Measurements from ENCODE around the gene FBXO41.

Gene FBXO41

GRCh38 chr2:73215254-73215653 is 69.0 kb downstream of the FBXO41 start:
- TF ChIP-seq CTCF (conservative IDR thresholded peaks at IDR 0.05), result no peak
- peak overlapping the region; percentile 78 for H3K27ac ChIP-seq

GRCh38 chr2:73214120-73215035 is 69.9 kb downstream of the FBXO41 start, which contains the start of gene SMYD5:
SMYD5 (plus strand) TSS chr2:73214245; CDS start chr2:73214267, 22 bp downstream.
- TF ChIP-seq CTCF (conservative IDR thresholded peaks at IDR 0.05), result no peak
- peak within 1 kb of the TSS; percentile 78 for H3K27ac ChIP-seq

- peak; percentile 96 for TF ChIP-seq CTCF (conservative IDR thresholded peaks at IDR 0.05)
- no peak overlapping the region for H3K27ac ChIP-seq
Observed at GRCh38 chr2:73212448-73213176, 71.7 kb downstream of the FBXO41 start.

- H3K27ac ChIP-seq, result no peak overlapping the region
- TF ChIP-seq CTCF (conservative IDR thresholded peaks at IDR 0.05), result no peak
Observed at GRCh38 chr2:73212098-73212447, 72.2 kb downstream of the FBXO41 start.

- H3K27ac ChIP-seq, result no peak overlapping the region
- no peak for TF ChIP-seq CTCF (conservative IDR thresholded peaks at IDR 0.05)
Observed at GRCh38 chr2:73210696-73211095, 73.6 kb downstream of the FBXO41 start.

- no peak for TF ChIP-seq CTCF (conservative IDR thresholded peaks at IDR 0.05)
- H3K27ac ChIP-seq, result no peak overlapping the region
Observed at GRCh38 chr2:73210019-73210418, 74.3 kb downstream of the FBXO41 start.

- TF ChIP-seq CTCF (conservative IDR thresholded peaks at IDR 0.05), result no peak
- no peak overlapping the region for H3K27ac ChIP-seq
Observed at GRCh38 chr2:73208258-73208657, 76.0 kb downstream of the FBXO41 start.

All from VCaP (cell line).